ENCODE results near the gene ACER1.

GRCh38 chr19:6312018-6312417 lies 21.4 kb downstream of the ACER1 start:
- TF ChIP-seq SIN3A (IDR thresholded peaks at IDR 0.05; ENCODE audit: borderline replicate concordance, insufficient read depth, low read length) = no peak
- TF ChIP-seq POLR2AphosphoS5 (IDR thresholded peaks at IDR 0.05; ENCODE audit: low read depth, low read length) = no peak
- TF ChIP-seq TAF1 (IDR thresholded peaks at IDR 0.05; ENCODE audit: borderline replicate concordance, insufficient read depth, low read length) = no peak
- TF ChIP-seq, protein P1, sequence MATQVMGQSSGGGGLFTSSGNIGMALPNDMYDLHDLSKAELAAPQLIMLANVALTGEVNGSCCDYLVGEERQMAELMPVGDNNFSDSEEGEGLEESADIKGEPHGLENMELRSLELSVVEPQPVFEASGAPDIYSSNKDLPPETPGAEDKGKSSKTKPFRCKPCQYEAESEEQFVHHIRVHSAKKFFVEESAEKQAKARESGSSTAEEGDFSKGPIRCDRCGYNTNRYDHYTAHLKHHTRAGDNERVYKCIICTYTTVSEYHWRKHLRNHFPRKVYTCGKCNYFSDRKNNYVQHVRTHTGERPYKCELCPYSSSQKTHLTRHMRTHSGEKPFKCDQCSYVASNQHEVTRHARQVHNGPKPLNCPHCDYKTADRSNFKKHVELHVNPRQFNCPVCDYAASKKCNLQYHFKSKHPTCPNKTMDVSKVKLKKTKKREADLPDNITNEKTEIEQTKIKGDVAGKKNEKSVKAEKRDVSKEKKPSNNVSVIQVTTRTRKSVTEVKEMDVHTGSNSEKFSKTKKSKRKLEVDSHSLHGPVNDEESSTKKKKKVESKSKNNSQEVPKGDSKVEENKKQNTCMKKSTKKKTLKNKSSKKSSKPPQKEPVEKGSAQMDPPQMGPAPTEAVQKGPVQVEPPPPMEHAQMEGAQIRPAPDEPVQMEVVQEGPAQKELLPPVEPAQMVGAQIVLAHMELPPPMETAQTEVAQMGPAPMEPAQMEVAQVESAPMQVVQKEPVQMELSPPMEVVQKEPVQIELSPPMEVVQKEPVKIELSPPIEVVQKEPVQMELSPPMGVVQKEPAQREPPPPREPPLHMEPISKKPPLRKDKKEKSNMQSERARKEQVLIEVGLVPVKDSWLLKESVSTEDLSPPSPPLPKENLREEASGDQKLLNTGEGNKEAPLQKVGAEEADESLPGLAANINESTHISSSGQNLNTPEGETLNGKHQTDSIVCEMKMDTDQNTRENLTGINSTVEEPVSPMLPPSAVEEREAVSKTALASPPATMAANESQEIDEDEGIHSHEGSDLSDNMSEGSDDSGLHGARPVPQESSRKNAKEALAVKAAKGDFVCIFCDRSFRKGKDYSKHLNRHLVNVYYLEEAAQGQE (IDR thresholded peaks at IDR 0.05; ENCODE audit: insufficient read depth in 1 of 2, low read depth in 2 of 2, low read length in 2 of 2) = no peak
- no peak for TF ChIP-seq FOXP2 (optimal IDR thresholded peaks at IDR 0.05; ENCODE audit: borderline replicate concordance, extremely low read depth, extremely low read length, insufficient read depth)
